ENCODE results near the gene PRR7.

PRR7 gene

DNA sequence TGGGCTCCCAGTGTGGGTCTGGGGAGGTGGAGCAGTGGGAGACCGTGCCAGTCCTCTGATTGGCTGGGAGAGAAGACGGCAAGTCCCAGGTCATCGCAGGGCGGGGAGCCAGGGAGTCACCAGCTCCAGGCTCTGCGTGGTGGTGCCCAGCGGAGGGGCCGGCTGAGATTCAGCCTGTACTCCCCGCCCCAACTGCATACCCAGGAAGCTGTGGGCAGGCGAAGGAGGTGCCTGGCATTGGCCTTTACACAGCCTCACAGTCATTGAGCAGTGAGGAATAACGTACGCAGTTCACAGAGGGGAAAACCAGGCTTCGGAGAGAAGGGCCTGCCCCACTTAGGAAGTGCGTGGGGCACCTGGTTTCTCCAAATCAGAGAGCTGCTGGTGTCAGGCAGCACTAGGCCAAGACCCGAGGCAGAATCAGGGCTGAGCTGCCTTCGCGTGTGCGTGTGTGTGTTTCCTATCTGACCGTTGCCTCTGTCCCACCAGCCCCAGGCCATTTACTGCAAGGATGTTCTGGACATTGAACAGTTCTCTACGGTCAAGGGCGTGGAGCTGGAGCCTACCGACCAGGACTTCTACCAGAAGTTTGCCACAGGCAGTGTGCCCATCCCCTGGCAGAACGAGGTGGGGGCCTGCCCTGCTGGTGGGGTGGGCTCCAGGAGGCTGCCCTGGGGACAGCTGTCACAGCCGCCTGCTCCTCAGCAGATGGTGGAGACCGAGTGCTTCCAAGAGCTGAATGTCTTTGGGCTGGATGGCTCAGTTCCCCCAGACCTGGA lies 6.2 kb upstream of the PRR7 start:
- TF ChIP-seq, protein P1, sequence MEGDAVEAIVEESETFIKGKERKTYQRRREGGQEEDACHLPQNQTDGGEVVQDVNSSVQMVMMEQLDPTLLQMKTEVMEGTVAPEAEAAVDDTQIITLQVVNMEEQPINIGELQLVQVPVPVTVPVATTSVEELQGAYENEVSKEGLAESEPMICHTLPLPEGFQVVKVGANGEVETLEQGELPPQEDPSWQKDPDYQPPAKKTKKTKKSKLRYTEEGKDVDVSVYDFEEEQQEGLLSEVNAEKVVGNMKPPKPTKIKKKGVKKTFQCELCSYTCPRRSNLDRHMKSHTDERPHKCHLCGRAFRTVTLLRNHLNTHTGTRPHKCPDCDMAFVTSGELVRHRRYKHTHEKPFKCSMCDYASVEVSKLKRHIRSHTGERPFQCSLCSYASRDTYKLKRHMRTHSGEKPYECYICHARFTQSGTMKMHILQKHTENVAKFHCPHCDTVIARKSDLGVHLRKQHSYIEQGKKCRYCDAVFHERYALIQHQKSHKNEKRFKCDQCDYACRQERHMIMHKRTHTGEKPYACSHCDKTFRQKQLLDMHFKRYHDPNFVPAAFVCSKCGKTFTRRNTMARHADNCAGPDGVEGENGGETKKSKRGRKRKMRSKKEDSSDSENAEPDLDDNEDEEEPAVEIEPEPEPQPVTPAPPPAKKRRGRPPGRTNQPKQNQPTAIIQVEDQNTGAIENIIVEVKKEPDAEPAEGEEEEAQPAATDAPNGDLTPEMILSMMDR (conservative IDR thresholded peaks at IDR 0.05; ENCODE audit: low read length), result no peak
- no peak for DNase-seq (ENCODE audit: low read depth)
- H3K4me3 ChIP-seq (ENCODE audit: low read length), result no peak overlapping the region

DNA sequence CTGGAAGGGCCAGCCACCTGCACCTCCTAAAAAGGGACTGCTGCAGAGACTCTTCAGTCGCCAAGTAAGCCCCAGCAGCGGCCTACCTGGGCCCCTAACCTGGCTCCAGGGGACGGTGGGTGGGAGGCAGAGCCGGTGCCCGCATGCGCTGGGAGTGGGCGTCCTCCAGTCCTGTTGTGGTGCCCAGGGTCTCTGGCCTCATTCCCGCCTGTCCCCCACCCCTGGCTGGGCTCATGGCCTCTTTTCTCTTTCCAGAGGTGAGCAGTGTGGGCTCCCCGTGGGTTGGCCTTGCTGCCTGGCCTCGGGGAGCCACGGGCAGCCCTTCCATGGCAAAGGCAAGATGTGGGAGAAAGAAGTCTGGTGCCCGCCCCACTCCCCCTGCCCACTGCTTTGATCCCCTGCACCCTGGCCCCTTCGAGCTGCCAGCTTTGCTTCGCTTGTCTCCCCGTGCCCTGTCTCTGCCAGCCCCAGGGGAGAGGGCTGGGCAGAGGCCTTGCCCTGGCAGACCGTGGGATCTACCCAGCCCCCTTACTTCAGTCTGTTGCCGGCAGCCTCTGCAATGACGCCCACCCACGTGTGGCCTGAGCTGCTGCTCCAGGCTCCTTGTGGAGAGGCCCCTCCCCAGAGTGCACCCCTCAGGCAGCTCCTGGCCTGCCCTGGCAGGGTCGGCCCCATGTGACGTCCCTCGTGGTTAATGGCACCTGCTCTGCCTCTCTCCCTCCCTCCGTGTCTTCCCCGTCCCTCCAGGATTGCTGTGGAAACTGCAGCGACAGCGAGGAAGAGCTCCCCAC lies 5.4 kb upstream of the PRR7 start:
- H3K4me3 ChIP-seq (ENCODE audit: low read length), result no peak overlapping the region
- TF ChIP-seq, protein P1 (conservative IDR thresholded peaks at IDR 0.05; ENCODE audit: low read length), result no peak
- DNase-seq (ENCODE audit: low read depth), result no peak

DNA sequence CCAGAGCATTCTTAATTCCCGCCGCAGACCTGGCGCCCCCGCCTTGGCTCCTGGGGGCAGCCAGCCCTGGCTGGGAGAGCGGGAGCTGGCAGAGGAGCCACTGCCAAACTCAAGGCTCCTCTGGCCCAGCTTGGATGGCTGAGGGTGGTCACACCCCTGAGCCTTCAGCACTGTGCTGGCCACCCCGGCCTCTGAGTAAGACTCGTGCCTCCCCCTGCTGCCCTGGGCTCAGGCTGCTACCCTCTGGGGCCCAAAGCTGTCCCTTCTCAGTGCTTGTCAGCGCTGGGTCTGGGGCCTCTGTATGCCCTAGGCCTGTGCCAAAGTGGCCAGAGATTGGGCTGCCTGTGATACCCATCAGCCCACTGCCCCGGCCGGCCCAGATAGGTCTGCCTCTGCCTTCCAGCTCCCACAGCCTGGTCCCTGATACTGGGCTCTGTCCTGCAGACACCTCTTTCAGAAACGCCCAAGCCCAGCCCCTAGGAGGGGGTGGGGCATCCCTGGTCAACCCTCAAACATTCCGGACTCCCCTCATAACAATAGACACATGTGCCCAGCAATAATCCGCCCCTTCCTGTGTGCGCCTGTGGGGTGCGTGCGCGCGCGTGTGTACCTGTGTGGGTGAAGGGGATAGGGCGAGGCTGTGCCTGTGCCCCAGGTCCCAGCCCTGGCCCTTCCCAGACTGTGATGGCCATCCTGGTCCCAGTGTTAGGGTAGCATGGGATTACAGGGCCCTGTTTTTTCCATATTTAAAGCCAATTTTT lies 4.4 kb upstream of the PRR7 start:
- DNase-seq (ENCODE audit: low read depth), result no peak
- TF ChIP-seq, protein P1 (conservative IDR thresholded peaks at IDR 0.05; ENCODE audit: low read length), result no peak
- no peak overlapping the region for H3K4me3 ChIP-seq (ENCODE audit: low read length)

- no peak overlapping the region for H3K4me3 ChIP-seq (ENCODE audit: low read length)
- no peak for DNase-seq (ENCODE audit: low read depth)
- TF ChIP-seq, protein P1 (conservative IDR thresholded peaks at IDR 0.05; ENCODE audit: low read length), result no peak
Observed at GRCh38 chr5:177443144-177443983, 3.2 kb upstream of the PRR7 start.

DNA sequence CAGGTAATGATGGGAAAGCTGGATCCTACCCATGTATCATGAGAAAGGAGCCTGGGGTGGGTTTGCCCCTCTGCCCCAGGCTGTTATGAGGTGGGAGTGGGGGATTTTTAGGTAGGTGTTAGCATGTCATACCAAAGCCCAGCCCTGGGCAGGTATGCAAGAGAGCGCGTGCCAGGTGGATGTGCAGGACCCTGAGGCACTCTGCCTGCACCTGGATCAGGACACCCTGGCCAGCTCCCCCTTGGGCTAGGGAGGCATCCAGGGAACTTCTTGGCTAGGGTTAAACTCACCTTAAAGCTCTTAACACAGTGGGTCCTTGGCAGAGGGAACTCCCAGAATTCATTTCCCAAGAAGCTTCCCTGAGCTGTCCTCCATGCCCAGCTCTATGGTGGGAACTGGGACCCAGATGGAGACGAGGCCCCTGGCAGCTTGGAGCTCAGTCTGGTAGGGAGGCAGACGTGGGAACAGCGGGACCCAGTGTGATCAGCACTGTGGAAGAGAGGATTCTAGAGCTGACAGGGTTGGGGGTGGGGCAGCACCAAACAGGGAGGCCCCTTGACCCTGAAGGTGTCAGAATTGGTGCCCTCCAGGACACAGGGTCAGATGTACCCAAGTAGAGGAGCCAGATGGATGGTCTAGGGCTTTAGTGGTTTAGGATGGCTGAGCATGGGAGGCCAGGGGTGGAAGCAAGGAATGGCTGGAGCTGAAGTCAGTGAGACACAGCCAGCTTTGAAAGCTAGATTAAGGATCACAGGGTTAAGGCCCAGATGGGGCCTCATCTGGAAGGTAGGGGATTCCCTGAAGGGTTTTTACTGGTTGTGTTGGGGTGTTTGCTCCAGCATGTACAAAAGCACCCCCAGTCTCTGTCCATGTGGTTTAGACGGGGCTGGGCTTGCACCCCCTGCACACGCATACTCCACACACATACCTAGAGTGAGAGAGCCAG lies 2.2 kb upstream of the PRR7 start:
- no peak overlapping the region for H3K4me3 ChIP-seq (ENCODE audit: low read length)
- TF ChIP-seq, protein P1 (conservative IDR thresholded peaks at IDR 0.05; ENCODE audit: low read length), result no peak
- no peak for DNase-seq (ENCODE audit: low read depth)

Measured in AG10803 (cell line).